ENCODE data around the gene PTPN23. TPM values are rescaled to one million over a fixed set of nuclear protein-coding genes. Genes with fewer than 3 reads are reported as not detected.

Gene PTPN23
- total RNA-seq, 2 donors from 2014 or later = 28.5 to 301 TPM

GRCh38 chr3:47410417-47410720 lies 29.5 kb downstream of the PTPN23 start:
- 79 to 86% methylated on average over 7 to 9 of the region's 10 CpGs for WGBS, 2 donors
- Histone ChIP-seq H3K36me3 (replicated peaks in 1 of 2; ENCODE audit: insufficient read depth in 1 of 2, low read depth in 2 of 2) (peaks cover 0 to 45% of the 10 kb centered on the region in 2 donors), H3K27ac (no peak overlapping the region), H3K9me3 (no peaks in the 10 kb centered on the region), H3K4me3 (no peak overlapping the region), H3K4me1 (peaks cover 3% of the 10 kb centered on the region), H3K27me3 (no peaks in the 10 kb centered on the region)
- TF ChIP-seq CTCF (IDR thresholded peaks at IDR 0.05) = no peak
- no peak for TF ChIP-seq POLR2A (IDR thresholded peaks at IDR 0.05)
- DNase-seq = no peak
- intact Hi-C loops (cut with DNase I) = loop anchor here (10.0 kb wide), 1 partner anchor 384 kb away; no protein-coding TSS in a partner anchor
- ATAC-seq = no peak

GRCh38 chr3:47410801-47411646 lies 30.2 kb downstream of the PTPN23 start:
- intact Hi-C loops (cut with DNase I) = loop anchor here (10.0 kb wide), 1 partner anchor 384 kb away; no protein-coding TSS in a partner anchor
- WGBS, 2 donors = 91 to 92% methylated on average over 12 to 29 of the region's 30 CpGs
- ATAC-seq = no peak
- Histone ChIP-seq H3K4me1 (no peaks in the 10 kb centered on the region), H3K27me3 (no peaks in the 10 kb centered on the region), H3K9me3 (no peaks in the 10 kb centered on the region), H3K4me3 (no peak overlapping the region), H3K36me3 (replicated peaks in 1 of 2; ENCODE audit: insufficient read depth in 1 of 2, low read depth in 2 of 2) (peaks cover 0 to 45% of the 10 kb centered on the region in 2 donors), H3K27ac (no peak overlapping the region)
- DNase-seq = no peak
- no peak for TF ChIP-seq POLR2A (IDR thresholded peaks at IDR 0.05)
- no peak for TF ChIP-seq CTCF (IDR thresholded peaks at IDR 0.05)

- Histone ChIP-seq H3K27me3 (no peaks in the 10 kb centered on the region), H3K36me3 (replicated peaks in 1 of 2; ENCODE audit: insufficient read depth in 1 of 2, low read depth in 2 of 2) (peaks cover 0 to 44% of the 10 kb centered on the region in 2 donors), H3K4me3 (no peak overlapping the region), H3K27ac (no peak overlapping the region), H3K4me1 (no peaks in the 10 kb centered on the region), H3K9me3 (no peaks in the 10 kb centered on the region)
- WGBS, 2 donors = 90 to 94% methylated on average over 11 to 19 of the region's 24 CpGs
- DNase-seq (no peak), ATAC-seq (no peak)
- TF ChIP-seq CTCF (IDR thresholded peaks at IDR 0.05) = no peak
- TF ChIP-seq POLR2A (IDR thresholded peaks at IDR 0.05) = no peak
- intact Hi-C loops (cut with DNase I) = loop anchor here (10.0 kb wide), 1 partner anchor 383 kb away; no protein-coding TSS in a partner anchor
Measured at GRCh38 chr3:47411696-47412452, 31.1 kb downstream of the PTPN23 start.

- ATAC-seq (no peak), DNase-seq (no peak)
- TF ChIP-seq POLR2A (IDR thresholded peaks at IDR 0.05) (no peak), CTCF (IDR thresholded peaks at IDR 0.05) (no peak)
- H3K4me3 ChIP-seq = no peak overlapping the region
- no peaks in the 10 kb centered on the region for H3K4me1 ChIP-seq
- no peaks in the 10 kb centered on the region for H3K27me3 ChIP-seq
- WGBS, 2 donors = 81 to 82% methylated on average over 2 to 5 of the region's 5 CpGs
- intact Hi-C loops (cut with DNase I) = loop anchor here (10.0 kb wide), 1 partner anchor 382 kb away; no protein-coding TSS in a partner anchor
- peaks cover 0 to 41% of the 10 kb centered on the region in 2 donors for H3K36me3 ChIP-seq (replicated peaks in 1 of 2; ENCODE audit: insufficient read depth in 1 of 2, low read depth in 2 of 2)
- no peak overlapping the region for H3K27ac ChIP-seq
- H3K9me3 ChIP-seq = no peaks in the 10 kb centered on the region
Measured at GRCh38 chr3:47412453-47412756, 31.6 kb downstream of the PTPN23 start.

All from body of pancreas (tissue), 4 donors.